Choroid plexus epithelial cell (primary cell): ENCODE results near the gene MYOZ3.

Experiments
- DNase-seq: peaks from one replicate; pipeline ENCODE4 v3.0.0-alpha.2; 2010; ENCODE audit warnings: low read depth
- H3K4me3 ChIP-seq: 2 replicates; pipeline ENCODE4 v1.5.1; 2011; ENCODE audit warnings: low read depth, mild to moderate bottlenecking, control low read depth, low read length, moderate library complexity
- CTCF ChIP-seq: conservative IDR thresholded peaks from 2 replicates; pipeline ENCODE4 v1.5.1; 2011; ENCODE audit warnings: low read depth, mild to moderate bottlenecking, control low read depth, inconsistent platforms, low read length, moderate library complexity

Gene MYOZ3

DNA sequence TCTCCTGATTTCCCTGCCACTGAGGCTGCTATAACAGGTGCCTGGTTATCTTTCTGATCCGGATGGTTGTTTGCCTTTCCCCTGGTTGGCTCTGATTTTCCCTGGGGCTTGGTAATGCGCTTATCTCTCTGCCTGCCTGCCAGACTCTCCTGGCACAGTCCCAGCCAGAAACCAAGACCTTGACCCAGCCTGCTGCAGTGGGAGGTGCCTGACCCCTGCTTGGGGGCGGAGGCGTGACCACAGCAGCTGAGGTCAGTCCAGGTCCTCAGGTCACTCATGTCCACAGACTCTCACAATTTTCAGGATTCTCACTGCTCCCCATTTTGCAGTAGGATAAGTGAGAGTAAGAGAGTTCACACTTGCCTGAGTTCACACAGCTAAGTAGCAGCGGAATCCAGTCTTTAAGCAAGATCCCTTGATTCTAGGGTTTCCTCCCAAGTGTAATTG is 45.0 kb upstream of the MYOZ3 start:
- no peak for DNase-seq
- no peak overlapping the region for H3K4me3 ChIP-seq
- TF ChIP-seq CTCF = no peak

DNA sequence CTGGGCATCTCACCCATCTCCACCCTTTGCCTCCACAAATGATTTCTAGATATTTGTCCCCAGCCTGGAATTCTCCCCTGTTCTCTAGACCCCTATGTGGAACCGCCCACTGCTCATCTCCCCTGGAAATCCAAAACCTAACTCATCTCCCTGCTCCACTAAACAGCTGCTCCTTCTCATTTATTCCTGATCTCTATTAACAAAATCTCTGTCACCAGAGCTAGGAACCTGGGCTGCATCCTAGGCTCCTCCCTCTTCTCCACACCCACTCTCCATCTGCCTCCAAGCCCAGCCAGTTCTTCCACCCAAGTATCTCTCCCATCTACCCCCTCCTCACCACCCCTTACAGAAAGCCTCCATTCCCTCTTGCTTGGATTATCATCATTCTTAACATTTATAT is 44.5 kb upstream of the MYOZ3 start:
- TF ChIP-seq CTCF = no peak
- H3K4me3 ChIP-seq = no peak overlapping the region
- no peak for DNase-seq

DNA sequence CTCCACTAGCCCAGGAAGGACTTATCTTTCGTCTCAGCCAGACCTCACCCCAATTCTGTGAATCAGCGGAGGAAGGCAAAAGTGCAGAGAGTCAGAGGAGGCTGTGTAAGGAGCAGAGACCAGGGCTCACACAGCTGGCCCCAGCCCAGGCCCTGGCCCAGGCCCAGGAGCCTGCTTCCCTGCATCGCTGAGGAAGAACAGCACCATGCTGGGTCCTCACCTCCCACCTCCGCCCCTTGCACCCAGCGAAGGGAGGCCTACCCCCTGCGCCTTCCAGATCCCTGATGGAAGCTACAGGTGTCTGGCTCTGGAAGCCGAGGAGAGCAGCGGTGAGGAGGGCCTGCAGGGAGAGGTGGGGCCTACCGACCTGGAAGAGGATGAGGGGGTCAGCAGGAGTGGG is 42.9 kb upstream of the MYOZ3 start:
- no peak for DNase-seq
- no peak overlapping the region for H3K4me3 ChIP-seq
- no peak for TF ChIP-seq CTCF

DNA sequence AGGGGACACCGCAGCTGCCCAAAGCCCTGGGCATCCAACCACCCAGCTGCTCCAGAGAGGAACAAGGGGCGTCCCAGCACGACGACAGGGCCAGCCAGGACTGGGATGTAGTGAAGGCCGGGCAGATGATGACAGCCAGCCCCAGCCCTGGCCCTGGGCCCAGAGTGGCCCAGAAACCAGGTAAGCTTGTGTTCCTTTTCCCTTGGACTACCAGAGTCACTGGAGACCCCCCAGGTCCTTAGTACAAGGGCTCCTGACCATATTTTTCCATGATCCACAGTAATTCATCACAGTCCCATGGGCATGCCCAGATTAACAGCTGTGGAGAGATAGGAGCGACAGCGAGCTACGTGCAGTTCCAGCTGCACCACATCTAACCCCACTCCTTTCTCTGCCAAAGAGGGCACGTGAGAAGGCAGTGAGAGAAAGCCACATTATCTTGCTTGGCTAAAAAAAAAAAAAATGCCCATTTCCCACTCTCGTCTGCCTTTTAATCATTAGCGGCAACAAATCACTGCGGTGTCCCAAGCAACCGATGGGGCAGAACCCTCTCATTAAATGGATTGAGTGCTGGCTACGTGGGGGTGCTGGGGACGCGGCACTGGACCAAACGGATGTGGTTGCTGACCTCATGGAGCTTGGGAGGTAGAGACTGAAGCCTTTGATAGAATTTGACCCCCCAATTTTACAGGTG is 42.3 kb upstream of the MYOZ3 start:
- no peak for TF ChIP-seq CTCF
- no peak for DNase-seq
- H3K4me3 ChIP-seq = no peak overlapping the region

GRCh38 chr5:150619359-150620230 is 41.5 kb upstream of the MYOZ3 start:
- DNase-seq = no peak
- TF ChIP-seq CTCF = no peak
- H3K4me3 ChIP-seq = no peak overlapping the region

- no peak overlapping the region for H3K4me3 ChIP-seq
- DNase-seq = no peak
- TF ChIP-seq CTCF = no peak
Measured at GRCh38 chr5:150621301-150621700, 39.8 kb upstream of the MYOZ3 start.
